HK-2 (cell line): Measurements from ENCODE around the gene C1QTNF5.

Experiments used
- DNase-seq: peaks from one replicate; pipeline ENCODE4 v3.0.0-alpha.2; 2018; ENCODE audit not compliant: unreplicated experiment

C1QTNF5 gene

GRCh38 chr11:119359365-119360214 is 18.9 kb upstream of the C1QTNF5 start:
- no peak for DNase-seq

DNA sequence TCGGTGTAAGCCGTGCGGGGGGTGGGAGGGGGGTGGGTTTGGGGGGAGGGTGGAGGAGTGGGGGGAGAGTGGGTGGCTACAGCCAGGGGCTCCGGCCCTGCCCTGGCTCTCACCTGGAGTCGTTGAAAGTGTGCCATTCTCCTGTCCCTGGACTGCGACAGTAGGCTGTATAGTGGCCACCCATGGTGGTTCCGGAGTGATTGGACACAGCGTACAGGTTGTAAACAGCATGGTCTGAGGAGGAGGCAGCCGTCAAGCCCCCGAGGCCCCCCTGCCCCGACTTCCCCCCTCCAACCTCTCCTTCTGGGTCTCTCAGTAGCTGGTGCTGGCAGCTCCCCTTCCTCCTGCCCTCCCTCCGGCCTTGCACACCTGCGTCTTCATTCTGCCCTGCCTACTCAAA is 16.4 kb upstream of the C1QTNF5 start:
- DNase-seq: no peak

- DNase-seq: no peak
Observed at GRCh38 chr11:119356349-119357031, 15.8 kb upstream of the C1QTNF5 start.

DNA sequence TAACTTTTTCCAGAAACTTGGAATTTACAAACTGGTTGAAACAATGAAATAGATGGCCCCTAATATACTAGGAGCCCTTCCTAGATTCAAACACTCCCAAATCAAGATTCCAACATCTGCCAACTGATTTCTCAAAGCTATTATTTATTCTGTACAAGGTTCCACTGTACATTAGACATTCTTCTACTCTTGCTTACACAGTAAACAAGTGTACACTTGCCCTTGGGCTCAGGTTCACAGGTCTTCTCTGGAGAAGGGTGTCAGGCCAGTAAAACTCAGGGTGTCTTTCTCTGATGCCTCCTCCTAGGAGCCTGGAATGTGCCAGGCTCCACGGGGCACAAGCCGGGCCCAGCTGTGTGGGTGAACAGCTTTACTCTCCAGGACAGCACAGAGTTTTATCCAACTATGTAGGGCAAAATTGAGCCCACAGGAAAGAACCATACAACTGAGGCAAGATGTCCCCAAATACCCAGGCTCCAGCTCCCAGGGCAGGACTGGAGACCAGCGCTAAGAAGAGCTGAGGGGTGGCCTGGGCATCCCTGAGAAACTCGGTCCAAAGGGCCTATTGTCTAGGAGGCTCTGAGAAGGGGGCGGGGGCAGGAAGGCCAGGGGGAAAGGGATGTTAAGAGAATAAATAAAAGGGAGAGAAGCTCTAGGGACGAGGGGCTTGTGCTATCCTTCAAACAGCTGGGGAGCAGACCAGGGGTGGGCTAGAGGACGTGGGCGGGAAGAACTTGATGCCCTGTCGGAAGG is 14.6 kb upstream of the C1QTNF5 start:
- DNase-seq: no peak

GRCh38 chr11:119352857-119353260 is 12.2 kb upstream of the C1QTNF5 start:
- no peak for DNase-seq

- no peak for DNase-seq
Observed at GRCh38 chr11:119351232-119351631, 10.5 kb upstream of the C1QTNF5 start.

DNA sequence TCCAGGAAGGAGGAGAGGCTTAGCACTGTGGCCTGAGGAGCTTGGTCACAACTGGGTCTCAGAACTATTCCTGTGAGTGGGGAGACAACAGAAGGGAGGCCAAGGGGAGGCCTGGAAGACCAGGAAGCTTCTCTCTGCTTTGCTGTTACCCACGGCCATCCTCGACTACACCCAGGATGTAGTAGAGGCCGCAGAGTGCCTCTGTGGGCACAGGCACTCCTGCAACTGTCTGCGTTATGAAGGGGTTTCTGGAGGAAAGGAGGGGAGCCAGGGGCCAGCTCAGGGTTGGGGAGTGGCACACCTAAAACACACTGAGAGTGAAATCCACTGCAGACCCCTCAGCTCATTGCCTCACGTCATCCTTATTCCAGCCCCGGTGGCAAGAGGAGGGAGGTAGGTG is 9.6 kb upstream of the C1QTNF5 start:
- DNase-seq: no peak

DNA sequence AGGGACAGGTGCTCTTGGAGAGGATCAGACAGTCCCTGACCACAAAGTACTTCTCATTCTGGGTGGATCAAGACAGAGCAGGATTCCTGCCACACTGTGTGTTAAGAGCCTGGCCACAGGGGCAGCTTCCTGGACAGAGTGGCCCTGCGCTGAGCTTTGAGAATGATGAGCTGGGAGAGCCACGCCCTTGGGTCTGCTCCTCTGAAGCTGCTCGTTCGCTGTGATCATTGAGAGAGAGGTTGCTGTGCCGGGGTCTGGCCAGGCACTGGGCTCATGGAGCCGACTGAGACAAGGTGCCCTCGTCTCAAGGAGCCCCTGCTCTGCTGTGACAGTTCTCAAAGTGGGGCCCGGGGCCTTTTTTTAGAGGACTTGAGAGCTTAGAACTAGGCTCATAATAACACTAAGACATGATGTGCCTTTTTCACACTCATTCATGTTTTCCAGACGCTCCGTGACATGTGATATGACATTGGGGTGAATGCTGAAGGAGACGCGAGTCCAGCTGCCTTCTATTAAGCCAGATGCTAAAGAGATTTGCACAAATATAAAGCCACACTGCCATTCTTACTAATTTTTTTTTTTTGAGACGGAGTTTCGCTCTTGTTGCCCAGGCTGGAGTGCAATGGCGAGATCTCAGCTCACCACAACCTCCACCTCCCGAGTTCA is 7.4 kb upstream of the C1QTNF5 start:
- DNase-seq: no peak

GRCh38 chr11:119347242-119347641 is 6.6 kb upstream of the C1QTNF5 start:
- DNase-seq: no peak

- no peak for DNase-seq
Observed at GRCh38 chr11:119346605-119347004, 5.9 kb upstream of the C1QTNF5 start, which contains the start of gene MFRP. Gene MFRP (minus strand): TSS chr11:119346705. CDS start chr11:119346513, 192 bp downstream.

GRCh38 chr11:119345685-119346084 is 5.0 kb upstream of the C1QTNF5 start:
- no peak for DNase-seq

DNA sequence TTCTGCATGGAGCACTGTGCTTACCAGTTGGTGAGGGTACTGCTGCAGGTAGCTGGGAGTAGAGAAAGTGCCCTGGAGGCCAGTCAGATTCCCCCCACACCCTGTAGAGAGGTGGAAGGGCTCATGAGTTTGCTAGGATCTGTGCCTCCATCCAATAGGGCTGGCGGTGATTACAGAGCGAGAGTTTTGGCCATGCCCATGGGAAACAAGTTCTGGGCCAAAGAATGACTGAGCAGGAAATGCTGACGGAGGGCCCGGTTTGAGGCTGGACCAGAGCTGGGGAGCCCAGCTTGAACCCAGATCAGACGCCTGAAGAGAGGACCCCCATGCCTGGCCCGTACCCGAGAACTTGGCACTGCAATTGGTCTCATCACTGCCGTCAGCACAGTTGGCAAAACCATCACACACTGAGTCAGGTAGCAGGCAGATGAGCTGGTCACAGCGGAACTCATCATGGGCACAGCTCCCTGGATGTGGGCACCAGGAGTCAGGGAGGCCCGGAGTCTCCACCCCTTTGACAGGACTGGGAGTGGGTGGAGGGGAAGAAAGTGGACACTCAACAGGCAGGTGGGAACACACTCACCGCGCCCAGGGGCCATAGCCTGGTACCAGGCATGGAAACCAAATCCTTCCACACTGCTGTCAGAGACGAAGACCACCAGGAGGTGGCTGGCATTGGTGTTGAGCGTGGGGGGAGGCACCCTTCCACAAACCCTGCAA is 3.8 kb upstream of the C1QTNF5 start:
- no peak for DNase-seq

GRCh38 chr11:119343726-119344125 is 3.0 kb upstream of the C1QTNF5 start:
- no peak for DNase-seq

DNA sequence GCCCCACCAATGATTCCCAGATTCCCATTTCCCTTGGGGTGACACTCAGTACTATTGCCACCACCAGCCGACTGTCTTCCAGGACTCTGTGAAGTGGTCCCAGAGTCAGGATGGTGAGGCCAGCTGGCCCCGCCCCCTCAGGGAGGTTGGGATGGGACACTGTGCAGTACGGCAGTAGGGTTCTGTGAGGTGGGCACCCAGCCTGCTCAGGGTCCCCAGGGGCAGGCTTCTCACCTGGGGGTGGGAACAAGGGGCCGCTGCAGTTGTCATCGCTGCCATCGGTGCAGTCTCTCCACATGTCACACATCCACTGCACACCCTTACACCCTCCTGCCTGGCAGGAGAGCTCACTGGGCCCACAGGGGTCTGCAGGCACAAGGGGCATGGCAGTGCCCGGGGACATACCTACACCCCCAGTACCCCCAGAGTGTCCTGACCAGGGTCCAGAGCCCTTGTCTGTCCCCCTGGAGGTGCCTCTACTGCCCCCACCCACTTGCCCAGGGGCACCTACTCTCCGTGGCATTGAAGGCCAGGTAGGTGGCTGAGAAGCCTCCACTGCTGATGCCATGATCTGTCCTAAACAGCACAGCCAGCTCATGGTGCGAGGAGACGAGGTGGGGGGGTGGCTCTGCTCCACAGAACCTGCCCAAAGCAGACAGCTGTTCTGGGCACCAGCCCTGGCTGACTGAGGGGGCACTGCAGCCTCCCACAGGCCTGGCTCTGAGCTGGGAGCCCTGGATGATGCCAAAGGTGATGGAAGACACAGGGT is 1.9 kb upstream of the C1QTNF5 start:
- DNase-seq: no peak

- no peak for DNase-seq
Observed at GRCh38 chr11:119342023-119342300, 1.3 kb upstream of the C1QTNF5 start.

- no peak for DNase-seq
Observed at GRCh38 chr11:119341222-119342022, 739 bp upstream of the C1QTNF5 start.

DNA sequence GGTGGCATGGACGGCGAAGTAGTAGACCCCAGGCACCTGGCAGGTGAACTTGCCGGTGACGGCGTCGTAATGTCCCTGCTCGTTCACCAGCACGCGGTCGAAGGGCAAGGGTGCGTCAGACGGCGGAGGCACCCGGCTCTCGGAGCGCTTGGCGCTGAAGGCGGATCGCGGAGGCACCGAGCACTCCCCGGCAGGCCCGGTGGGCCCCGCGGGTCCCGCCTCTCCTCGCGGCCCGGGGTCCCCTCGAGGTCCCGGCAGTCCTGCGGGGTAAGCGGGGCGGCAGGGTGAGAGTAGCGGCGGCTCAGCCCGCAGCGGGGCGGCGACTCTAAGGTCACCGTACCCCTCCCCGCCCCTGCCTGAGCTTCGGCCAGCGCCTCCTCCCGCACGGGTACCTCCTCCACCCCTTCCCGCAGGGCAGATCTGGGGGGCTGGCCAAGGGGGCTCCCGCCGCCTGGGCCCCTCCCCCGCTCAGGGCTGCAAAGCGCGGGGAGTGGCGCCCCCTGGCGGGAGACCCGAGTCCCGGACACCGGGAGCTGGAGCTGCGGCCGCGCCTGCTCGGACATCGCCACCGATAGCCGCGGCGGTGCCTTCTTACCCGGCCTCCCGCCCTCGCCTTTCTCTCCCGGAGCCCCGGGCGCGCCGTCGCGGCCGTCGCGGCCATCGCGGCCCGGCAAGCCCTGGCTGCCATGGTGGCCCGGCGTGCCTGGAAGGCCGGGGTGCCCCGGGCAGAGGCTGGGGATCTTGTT is 921 bp downstream of the C1QTNF5 start:
- peak; percentile 64 for DNase-seq

DNA sequence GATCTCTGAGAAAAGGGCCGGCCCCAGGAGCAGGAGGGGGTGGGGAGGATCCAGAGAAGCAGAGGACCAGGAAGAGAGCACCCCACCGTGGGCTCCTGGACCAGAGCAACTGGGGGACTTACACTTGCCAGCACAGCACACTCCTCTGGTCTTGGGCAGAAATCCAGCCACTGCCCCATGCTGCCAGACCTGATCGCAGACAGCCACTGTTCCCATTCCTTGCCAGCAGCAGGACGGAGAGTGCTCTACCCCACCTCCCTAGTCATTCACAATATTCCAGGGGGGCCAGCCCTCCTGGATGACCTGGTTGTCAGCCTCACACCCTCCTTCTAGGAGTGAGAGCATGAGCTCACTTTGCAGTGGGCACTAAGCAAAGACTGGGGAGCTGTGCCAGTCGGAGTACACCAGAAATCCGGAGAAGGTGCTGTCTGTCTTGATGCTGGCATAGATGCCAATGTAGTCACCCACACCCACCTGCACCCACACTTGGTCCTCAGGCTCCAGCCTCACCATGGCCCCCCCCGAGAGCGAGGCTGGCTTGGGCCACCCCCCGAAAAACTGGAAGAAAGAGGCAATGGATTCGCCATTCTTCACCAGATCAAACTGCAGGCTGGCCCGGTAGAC is 1.6 kb downstream of the C1QTNF5 start:
- no peak for DNase-seq
